GM18517 (cell line): ENCODE data around the gene PDCD1LG2.
"Not testable (repeated sequence)": the region's sequence is repeated elsewhere in the genome, so short reads cannot be mapped to it uniquely, and the experiment has no call there.

ENCODE experiments used
- ATAC-seq: cut with Tn5 transposase; IDR thresholded peaks from one replicate; pipeline ENCODE4 v1.9.1; 2021; ENCODE audit warnings: mild to moderate bottlenecking, moderate library complexity; ENCODE audit not compliant: unreplicated experiment

The PDCD1LG2 gene

GRCh38 chr9:5493679-5494511, 16.4 kb upstream of the PDCD1LG2 start:
- ATAC-seq = peak; percentile 86

GRCh38 chr9:5494765-5495164, 15.6 kb upstream of the PDCD1LG2 start:
- not testable (repeated sequence) for ATAC-seq

GRCh38 chr9:5499157-5499556, 11.2 kb upstream of the PDCD1LG2 start:
- ATAC-seq = no peak

- no peak for ATAC-seq
Measured at GRCh38 chr9:5499889-5500398, 10.4 kb upstream of the PDCD1LG2 start.

GRCh38 chr9:5500441-5501235, 9.7 kb upstream of the PDCD1LG2 start:
- ATAC-seq = no peak

- no peak for ATAC-seq
Measured at GRCh38 chr9:5502553-5502952, 7.8 kb upstream of the PDCD1LG2 start.

- ATAC-seq = no peak
Measured at GRCh38 chr9:5509573-5509972, 758 bp upstream of the PDCD1LG2 start.

GRCh38 chr9:5510989-5511388, 658 bp downstream of the PDCD1LG2 start:
- ATAC-seq = no peak

GRCh38 chr9:5511476-5511875, 1.1 kb downstream of the PDCD1LG2 start:
- no peak for ATAC-seq

- ATAC-seq = no peak
Measured at GRCh38 chr9:5511935-5512580, 1.7 kb downstream of the PDCD1LG2 start.

GRCh38 chr9:5512658-5513452, 2.5 kb downstream of the PDCD1LG2 start:
- no peak for ATAC-seq

- ATAC-seq = no peak
Measured at GRCh38 chr9:5513966-5514616, 3.8 kb downstream of the PDCD1LG2 start.

- no peak for ATAC-seq
Measured at GRCh38 chr9:5514617-5515260, 4.4 kb downstream of the PDCD1LG2 start.

- no peak for ATAC-seq
Measured at GRCh38 chr9:5515261-5515650, 4.9 kb downstream of the PDCD1LG2 start.

GRCh38 chr9:5516453-5517220, 6.3 kb downstream of the PDCD1LG2 start:
- no peak for ATAC-seq

GRCh38 chr9:5518171-5518936, 8.0 kb downstream of the PDCD1LG2 start:
- peak; percentile 84 for ATAC-seq

GRCh38 chr9:5518937-5519319, 8.6 kb downstream of the PDCD1LG2 start:
- ATAC-seq = peak; percentile 30

- ATAC-seq = no peak
Measured at GRCh38 chr9:5524090-5524489, 13.8 kb downstream of the PDCD1LG2 start.
